B cell (primary cell): ENCODE measurements around the gene IL17REL. TPM values are rescaled to one million over a fixed set of nuclear protein-coding genes. Genes with fewer than 3 reads are reported as not detected.

Experiments used
- ATAC-seq: fragments of 200-7000 bp; cut with Tn5 transposase; one replicate; pipeline ENCODE4 v1.10.0; 2021; ENCODE audit warnings: low read depth, mild to moderate bottlenecking, moderate number of reproducible peaks, moderate library complexity
- CTCF ChIA-PET: fragments of 350-600 bp; sonication (Branson Sonifier 250); formaldehyde crosslinking; loops from one replicate; lab custom pipeline; 2021; ENCODE audit warnings: antibody characterized with exemption, inconsistent platforms; lab: Charles Lee
- POLR2A ChIA-PET: fragments of 350-600 bp; sonication (Branson Sonifier 250); formaldehyde crosslinking; loops from one replicate; lab custom pipeline; 2021; ENCODE audit warnings: antibody characterized with exemption; lab: Charles Lee
- DNase-seq: peaks from one replicate; pipeline ENCODE4 v3.0.0; 2013
- H2AFZ ChIP-seq: 2 replicates; pipeline ENCODE4 v1.6.1; 2012; ENCODE audit warnings: mild to moderate bottlenecking, low read depth, low read length; ENCODE audit not compliant: insufficient read depth, poor library complexity, severe bottlenecking
- H3K27ac ChIP-seq, 2 donors: 1 replicate in 1 of 2; 2 replicates in 1 of 2; pipeline ENCODE4 v1.5.1; 2012 to 2013; ENCODE audit warnings: low read length in 2 of 2, mild to moderate bottlenecking in 2 of 2, moderate library complexity in 1 of 2
- H3K27me3 ChIP-seq, 4 experiments: fragments of 200-600 bp in 1 of 4; sonication (generic) in 1 of 4; replicated peaks in 1 of 4; 1 replicate in 2 of 4; 2 replicates in 2 of 4; pipeline versions ENCODE4 v1.6.1 to v1.7.0; 2013 to 2016; ENCODE audit warnings: low read length in 3 of 4, mild to moderate bottlenecking in 2 of 4, mixed read lengths in 1 of 4, moderate library complexity in 1 of 4; ENCODE audit not compliant: insufficient read depth in 4 of 4, control insufficient read depth in 3 of 4; ENCODE audit errors: control extremely low read depth in 1 of 4
- H3K36me3 ChIP-seq, 2 experiments: replicated peaks in 1 of 2; 1 replicate in 1 of 2; 2 replicates in 1 of 2; pipeline versions ENCODE4 v1.6.1 to v1.7.1; 2013; ENCODE audit warnings: low read length in 1 of 2; ENCODE audit not compliant: insufficient read depth in 2 of 2, control insufficient read depth in 1 of 2; ENCODE audit errors: control extremely low read depth in 1 of 2, extremely low read depth in 1 of 2
- H3K4me1 ChIP-seq, 2 donors: fragments of 200-600 bp in 1 of 2; sonication (generic) in 1 of 2; 1 replicate in 1 of 2; 2 replicates in 1 of 2; pipeline versions ENCODE4 v1.5.1 to v1.6.1; 2013 to 2017; ENCODE audit warnings: low read length in 2 of 2; ENCODE audit not compliant: control insufficient read depth in 2 of 2, insufficient read depth in 2 of 2
- H3K4me2 ChIP-seq: replicated peaks from 2 replicates; pipeline ENCODE3; 2012; ENCODE audit warnings: mild to moderate bottlenecking, low read depth, low read length; ENCODE audit not compliant: poor library complexity, severe bottlenecking
- H3K4me3 ChIP-seq, 5 experiments: fragments of 200-600 bp in 1 of 5; sonication (generic) in 1 of 5; 1 replicate in 3 of 5; 2 replicates in 2 of 5; pipeline versions ENCODE4 v1.5.1 to v1.7.0; 2011 to 2016; ENCODE audit warnings: low read length in 4 of 5, mild to moderate bottlenecking in 4 of 5, low read depth in 2 of 5, control low read depth in 1 of 5, moderate library complexity in 1 of 5; ENCODE audit not compliant: insufficient read depth in 1 of 5; ENCODE audit errors: control extremely low read depth in 1 of 5, extremely low read depth in 1 of 5
- H3K79me2 ChIP-seq: fragments of 200-600 bp; sonication (generic); one replicate; pipeline ENCODE4 v1.6.0; 2016; ENCODE audit warnings: low read length; ENCODE audit not compliant: control insufficient read depth, insufficient read depth
- H3K9ac ChIP-seq: fragments of 200-600 bp; sonication (generic); 2 replicates; pipeline ENCODE4 v1.6.1; 2017; ENCODE audit warnings: mild to moderate bottlenecking, low read length, moderate library complexity
- H3K9me3 ChIP-seq, 3 donors: one replicate each; pipeline versions ENCODE4 v1.6.1 to v1.7.1; 2013; ENCODE audit warnings: low read length in 2 of 3; ENCODE audit not compliant: control insufficient read depth in 2 of 3, insufficient read depth in 1 of 3; ENCODE audit errors: control extremely low read depth in 1 of 3
- H4K20me1 ChIP-seq: 2 replicates; pipeline ENCODE4 v1.6.0; 2012; ENCODE audit warnings: mild to moderate bottlenecking, low read length; ENCODE audit not compliant: insufficient read depth, control insufficient read depth, poor library complexity, severe bottlenecking
- H3K27ac Mint-ChIP-seq: one replicate; pipeline ENCODE4 v1.8.0; 2021; ENCODE audit warnings: mixed read lengths
- H3K27me3 Mint-ChIP-seq: one replicate; pipeline ENCODE4 v1.8.0; 2021; ENCODE audit warnings: mixed read lengths
- H3K4me1 Mint-ChIP-seq: one replicate; pipeline ENCODE4 v1.8.0; 2021; ENCODE audit warnings: mixed read lengths
- H3K4me3 Mint-ChIP-seq: one replicate; pipeline ENCODE4 v1.8.0; 2021; ENCODE audit warnings: mixed read lengths
- H3K9me3 Mint-ChIP-seq: one replicate; pipeline ENCODE4 v1.8.0; 2022; ENCODE audit warnings: mixed read lengths; ENCODE audit not compliant: insufficient read depth
- CTCF ChIP-seq: fragments of 200-600 bp; IDR thresholded peaks from one replicate; pipeline ENCODE4 v1.8.0; 2022; ENCODE audit warnings: antibody characterized with exemption, mild to moderate bottlenecking
- EZH2 ChIP-seq: IDR thresholded peaks from 2 replicates; pipeline ENCODE4 v1.6.1; 2012; ENCODE audit warnings: borderline replicate concordance, low read depth, mild to moderate bottlenecking, moderate library complexity, low read length; ENCODE audit not compliant: insufficient read depth, poor library complexity, severe bottlenecking
- WGBS: methylation state at CpG from one replicate; pipeline ENCODE4 v1.1.5; 2013; ENCODE audit warnings: missing lambda C conversion rate; ENCODE audit not compliant: insufficient coverage; 5-methylcytosine and 5-hydroxymethylcytosine counted together
- intact Hi-C: fragments of 100-400 bp; cut with micrococcal nuclease; formaldehyde crosslinking; loops from one replicate; pipeline ENCODE4 v1.10.0; 2022
- polyA plus RNA-seq: library from polyadenylated mRNA; depleted of rRNA; stranded (reverse); fragments of >200 nt; gene quantifications from 2 replicates; pipeline ENCODE4 v1.2.3, GENCODE V29; 2012
- total RNA-seq, 2 donors: library from RNA; stranded (reverse); fragments of 120-200 nt in 1 of 2; gene quantifications; 1 replicate in 1 of 2; 2 replicates in 1 of 2; pipeline versions ENCODE4 v1.2.3 to v1.2.4, GENCODE V29; 2013 to 2022

Gene IL17REL
- total and polyA plus RNA-seq, 2 donors (not counting 1 experiment from before 2014, with no cell fraction given): 0.09 to 0.10 TPM

DNA sequence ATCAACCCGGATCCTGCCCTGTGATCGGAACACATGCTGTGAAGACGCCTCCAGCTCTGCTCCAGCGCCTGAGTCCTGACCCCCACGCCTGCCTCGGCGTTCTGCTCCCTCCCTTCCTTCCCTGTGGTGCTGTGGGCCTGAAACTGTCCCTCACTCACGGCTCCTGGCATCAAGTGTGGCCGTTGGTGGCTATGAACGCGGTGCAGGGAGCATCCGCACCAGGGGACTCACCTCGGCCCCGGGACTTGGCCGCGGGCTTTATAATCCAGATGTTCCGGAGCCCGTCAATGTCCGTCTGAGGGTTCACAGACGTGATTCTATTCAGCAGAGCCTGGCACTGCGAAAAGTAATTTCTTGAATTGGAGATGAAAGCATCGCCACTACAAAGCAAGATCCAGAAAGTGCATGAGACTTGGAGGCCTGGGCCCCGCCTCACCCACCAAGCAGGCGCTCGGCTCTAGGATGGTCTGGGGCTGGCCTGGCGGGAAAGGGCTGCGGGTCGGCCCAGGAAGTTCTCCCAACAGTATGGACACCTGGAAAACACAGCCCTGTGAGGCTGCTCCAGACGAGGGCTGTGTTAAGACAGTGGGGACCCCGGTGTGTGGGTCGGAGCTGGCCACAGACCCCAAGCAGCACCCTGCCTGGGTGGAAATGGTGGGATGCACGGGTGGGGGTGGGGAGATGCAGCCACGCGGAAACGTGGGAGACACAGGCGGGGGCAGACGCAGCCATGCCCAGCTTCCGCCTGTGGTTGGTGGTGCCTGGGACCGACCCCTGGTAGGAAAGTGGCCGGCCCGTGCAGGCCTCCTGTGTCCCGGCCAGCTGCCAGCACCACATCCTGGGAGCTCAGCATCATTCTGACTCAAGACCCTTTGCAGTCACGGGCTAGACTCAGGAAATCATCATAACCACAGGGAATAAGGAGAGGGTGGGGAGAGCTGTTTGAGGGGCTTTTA is 21.8 kb upstream of the IL17REL start:
- Histone ChIP-seq H3K4me3 (no peak overlapping the region), H3K9me3 (peaks cover 0 to 5% (median 5%) of the 10 kb centered on the region in 3 donors), H3K9ac (no peak overlapping the region), H3K27me3 (peaks cover 0 to 13% (median 6%) of the 10 kb centered on the region in 4 experiments), H3K27ac (no peak overlapping the region), H3K4me1 (peaks cover 22 to 24% of the 10 kb centered on the region in 2 donors), H3K36me3 (no peaks in the 10 kb centered on the region), H4K20me1 (no peaks in the 10 kb centered on the region), H3K79me2 (no peaks in the 10 kb centered on the region), H2AFZ (no peak overlapping the region), H3K4me2 (no peak overlapping the region)
- Mint-ChIP-seq H3K27ac (no peak overlapping the region), H3K4me3 (no peak overlapping the region), H3K9me3 (peaks cover 5% of the 10 kb centered on the region), H3K4me1 (peaks cover 12% of the 10 kb centered on the region), H3K27me3 (peaks cover 13% of the 10 kb centered on the region)
- ATAC-seq: no peak
- POLR2A ChIA-PET: interaction anchor here (0.6 kb wide), 1 partner anchor 99 kb away, joined by 7 read pairs; no protein-coding TSS in a partner anchor
- TF ChIP-seq CTCF: no peak
- TF ChIP-seq EZH2: no peak
- intact Hi-C loops: no loop called here
- WGBS: 87% methylated on average over 41 of the region's 43 CpGs
- CTCF ChIA-PET: interaction anchor here (1.0 kb wide), 1 partner anchor 103 kb away, joined by 3 read pairs; no protein-coding TSS in a partner anchor
- no peak for DNase-seq
